Amygdala (tissue), 56 donors: ENCODE measurements around the gene RUNX1.

Experiments
- DNase-seq, 56 donors: peaks; one replicate each; lab custom pipeline; 2025; lab: John Stamatoyannopoulos, UW

RUNX1 gene

DNA sequence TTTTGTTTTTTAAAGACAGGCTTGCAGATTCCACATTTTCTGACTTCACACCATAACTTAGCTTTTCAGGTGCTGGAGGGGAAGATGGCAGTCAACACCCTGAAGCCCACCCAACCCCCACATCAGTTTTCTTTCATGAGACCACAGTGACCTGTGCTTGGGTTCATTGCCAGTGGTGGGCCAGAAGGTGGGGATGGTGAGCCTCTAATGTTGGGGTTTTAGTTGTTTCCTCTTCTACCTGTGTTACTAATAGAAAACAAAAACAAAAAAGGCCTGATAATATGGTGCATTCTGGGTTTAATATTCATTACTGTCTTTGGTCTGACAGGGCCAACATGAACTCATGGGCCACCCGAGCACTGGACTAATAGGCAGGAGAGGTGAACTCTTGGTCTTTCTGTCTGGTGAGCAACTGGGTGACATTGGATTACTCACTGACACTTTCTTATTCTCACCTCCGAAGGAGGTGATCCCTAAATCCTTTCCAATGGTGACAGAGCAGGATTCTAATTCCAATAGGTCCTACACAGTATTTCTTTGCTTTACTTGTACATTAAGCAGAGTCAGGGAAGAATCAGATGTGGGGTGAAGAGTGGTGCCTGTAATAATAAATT lies 247.5 kb downstream of the RUNX1 start:
- DNase-seq = no peak

DNA sequence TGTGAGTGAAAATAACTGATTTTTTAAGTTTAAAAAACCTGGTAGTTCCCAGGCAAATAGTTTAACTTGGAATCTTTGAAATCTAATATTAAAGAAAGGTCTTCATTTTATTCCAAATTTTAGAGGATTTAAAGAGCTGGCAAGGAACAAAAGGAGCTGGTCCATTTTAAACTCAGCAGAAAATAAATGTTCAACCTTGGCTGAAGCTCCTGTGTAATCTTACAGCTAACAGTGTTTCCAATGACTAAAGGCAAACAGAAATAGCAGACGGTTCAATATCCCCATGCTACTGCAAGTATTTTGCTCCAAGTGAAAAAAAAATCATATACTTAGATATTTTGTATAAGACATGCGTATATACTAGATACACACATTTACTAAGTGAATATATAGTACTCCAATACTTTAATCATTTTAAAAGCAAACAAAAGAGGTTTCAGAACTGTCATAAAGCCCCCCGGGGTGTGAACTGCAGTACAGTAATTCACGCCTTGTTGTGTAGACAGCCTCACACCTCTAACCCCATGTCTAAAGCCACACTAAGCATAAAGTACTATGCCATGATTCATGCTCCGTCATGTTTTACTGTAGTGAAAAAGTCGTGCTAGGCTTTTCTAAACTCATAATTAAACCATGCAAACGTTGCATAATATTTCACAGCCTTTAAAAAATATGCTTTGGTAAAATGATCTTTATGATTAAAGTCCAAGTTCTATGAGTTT lies 248.1 kb downstream of the RUNX1 start:
- no peak for DNase-seq

DNA sequence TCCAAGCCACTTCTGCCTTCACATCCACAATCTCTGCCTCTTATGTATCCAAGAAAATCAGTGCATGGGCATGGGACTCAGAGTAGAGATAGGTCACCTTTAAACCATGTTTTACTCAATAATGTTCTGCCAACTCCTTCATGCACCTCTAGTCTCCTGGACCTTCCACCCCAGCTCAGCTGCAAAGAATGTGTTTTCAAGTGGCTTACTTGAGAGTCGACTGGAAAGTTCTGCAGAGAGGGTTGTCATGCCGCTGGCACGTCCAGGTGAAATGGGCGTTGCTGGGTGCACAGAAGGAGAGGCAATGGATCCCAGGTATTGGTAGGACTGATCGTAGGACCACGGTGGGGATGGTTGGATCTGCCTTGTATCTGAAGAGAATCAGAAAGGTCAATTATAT lies 250.0 kb downstream of the RUNX1 start:
- DNase-seq = no peak

DNA sequence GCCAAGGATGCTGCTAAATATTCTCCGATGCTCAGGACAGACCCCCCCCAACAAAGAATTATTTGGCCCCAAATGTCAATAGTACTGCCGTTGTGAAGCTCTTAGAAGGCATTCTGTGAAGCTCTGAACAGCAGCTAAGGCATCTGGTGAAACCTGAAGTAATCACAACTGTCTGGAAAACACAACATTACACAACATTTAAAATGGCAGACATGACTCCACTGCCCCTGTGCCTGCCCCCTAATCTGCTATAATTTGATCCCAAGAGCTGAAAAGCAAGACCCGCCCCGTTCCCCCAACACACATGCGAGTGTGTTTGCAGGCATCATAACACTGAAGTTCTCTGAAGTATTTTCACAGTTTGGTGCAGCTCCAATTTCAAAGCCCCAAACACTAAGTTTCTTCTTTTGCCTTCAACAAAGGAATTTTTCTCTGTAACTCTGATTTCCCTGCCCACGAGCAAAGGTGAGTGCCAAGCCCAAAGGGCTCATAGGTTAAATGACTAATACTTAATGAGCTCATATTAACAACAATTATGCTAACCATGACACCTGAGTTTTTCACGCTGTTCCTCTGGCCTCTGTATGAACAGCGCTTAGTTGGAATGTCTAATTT lies 251.1 kb downstream of the RUNX1 start:
- no peak for DNase-seq

DNA sequence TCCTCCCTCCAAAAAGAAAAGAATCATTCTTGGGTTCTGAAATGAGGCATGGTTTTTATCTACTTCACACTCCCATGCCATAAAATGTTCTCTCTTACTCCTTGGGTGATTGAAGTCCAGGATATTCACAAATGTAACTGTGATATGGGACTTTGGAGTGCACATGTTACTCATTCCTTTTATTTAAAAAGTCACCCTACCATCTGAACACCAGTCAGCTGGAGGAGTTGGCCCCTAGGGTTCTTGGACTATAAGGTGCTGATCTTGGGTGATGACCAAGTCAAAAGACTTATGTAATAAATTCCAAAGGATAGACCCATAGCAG lies 251.9 kb downstream of the RUNX1 start:
- DNase-seq = no peak

DNA sequence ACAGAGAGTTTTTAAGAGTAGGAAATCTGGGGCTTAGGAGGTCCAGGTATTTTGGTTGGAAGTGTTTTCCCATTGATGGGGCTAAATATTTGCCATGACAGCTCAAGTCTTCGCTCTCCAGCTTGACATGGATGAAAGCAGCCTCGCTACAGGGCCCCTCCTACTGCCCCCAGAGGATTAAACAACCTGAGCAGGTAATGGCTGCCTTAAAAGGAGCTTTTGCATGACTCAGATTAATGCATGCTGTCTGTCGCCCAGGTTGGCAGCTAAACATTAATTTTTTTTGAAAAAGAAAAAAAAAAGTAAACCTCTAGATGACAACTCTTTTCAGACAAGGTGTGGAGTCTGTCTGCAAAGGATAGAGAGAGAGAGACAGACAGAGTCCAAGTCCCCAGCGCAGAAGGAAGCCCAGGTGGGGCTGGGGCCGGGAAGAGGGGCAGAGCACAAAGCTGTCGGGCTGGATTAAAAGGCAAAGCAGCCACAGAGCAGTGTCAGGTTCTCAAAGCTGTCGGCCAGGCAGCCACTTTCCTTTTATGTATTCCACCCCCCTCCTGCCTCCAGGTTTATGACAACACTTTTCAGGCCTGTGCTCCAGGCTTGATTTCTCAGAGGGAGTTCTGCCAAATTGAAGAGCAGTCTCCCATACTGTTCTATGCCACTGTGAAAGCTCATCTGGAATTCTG lies 252.4 kb downstream of the RUNX1 start:
- no peak for DNase-seq

DNA sequence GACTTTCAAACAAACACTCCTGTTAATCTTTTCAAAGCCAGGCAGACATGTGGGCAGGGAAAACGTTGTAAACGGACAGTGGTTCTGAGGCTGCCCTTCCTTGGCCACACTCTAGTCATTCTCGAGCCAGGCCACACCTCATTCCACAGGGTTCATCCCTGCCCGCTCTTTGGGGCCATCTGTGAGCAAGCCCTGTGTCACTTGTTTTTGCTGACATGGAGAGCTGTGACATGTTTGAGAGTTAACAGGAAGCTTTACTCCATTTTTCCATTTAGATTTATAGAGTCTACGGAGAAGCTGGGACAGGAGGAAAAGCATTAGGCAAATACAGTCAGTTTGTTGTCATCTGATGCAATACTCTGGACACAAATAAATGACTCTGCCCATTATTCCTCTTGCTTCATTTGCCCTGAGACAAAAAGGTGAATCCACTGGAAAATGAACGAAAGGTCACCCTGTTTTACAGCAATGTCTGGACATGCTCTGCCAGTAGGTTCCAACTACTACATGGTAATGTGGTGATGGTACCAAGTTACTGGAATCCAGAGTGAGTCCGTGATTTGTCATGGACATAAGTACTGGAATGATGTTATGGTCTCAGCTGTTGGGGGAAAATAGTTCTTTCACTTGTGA lies 253.4 kb downstream of the RUNX1 start:
- DNase-seq = no peak

DNA sequence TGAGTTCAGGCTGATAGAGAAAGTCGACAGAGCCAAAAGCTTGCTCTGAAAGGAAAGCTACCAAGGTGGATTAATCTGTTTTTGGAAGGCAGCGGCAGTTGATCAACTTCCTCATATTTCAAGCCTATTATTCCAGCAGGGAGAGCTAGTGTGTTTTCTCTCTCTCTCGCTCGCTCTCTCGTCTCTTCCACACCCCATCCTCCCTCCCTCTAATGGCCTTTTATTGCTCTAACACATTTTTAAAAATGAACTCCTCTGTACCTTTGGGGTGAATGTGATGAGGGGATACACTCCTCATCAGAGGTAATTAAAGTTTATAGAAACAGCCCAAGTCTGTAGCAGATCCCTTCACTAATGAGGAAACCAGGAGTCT lies 253.9 kb downstream of the RUNX1 start:
- no peak for DNase-seq

DNA sequence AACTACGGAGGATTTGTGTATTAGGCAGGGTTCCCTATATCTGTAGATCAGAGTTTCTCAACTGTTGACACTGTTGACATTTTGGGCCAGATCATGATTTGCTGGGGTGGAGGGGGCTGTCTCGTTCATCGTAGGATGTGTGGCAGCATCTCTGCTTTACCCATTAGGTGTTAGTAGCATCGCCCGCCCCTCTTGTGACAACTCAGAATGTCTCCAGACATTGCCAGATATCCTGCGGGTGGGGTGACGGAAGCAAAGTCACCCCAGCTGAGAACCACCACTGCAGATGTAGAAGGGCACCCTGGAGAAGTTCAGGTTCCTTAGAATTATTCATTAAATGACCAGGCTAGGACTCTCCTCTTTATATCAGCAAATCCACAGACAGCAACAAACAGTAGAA lies 254.4 kb downstream of the RUNX1 start:
- no peak for DNase-seq

DNA sequence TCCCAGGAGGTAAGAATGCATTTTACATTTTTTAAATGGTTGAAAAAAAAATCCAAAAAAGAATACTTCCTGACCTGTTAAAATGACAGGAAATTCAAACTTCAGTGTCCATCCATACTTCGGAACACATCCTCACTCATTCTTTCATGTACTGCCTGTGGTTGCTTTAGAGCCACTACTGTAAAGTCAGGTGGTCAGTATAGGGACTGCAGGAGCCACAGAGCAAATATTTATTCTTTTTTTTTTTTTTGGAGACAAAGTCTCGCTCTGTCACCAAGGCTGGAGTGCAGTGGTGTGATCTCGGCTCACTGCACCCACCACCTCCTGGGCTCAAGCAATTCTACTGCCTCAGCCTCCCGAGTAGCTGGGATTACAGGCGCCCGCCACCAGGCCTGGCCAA lies 255.6 kb downstream of the RUNX1 start:
- DNase-seq = no peak

DNA sequence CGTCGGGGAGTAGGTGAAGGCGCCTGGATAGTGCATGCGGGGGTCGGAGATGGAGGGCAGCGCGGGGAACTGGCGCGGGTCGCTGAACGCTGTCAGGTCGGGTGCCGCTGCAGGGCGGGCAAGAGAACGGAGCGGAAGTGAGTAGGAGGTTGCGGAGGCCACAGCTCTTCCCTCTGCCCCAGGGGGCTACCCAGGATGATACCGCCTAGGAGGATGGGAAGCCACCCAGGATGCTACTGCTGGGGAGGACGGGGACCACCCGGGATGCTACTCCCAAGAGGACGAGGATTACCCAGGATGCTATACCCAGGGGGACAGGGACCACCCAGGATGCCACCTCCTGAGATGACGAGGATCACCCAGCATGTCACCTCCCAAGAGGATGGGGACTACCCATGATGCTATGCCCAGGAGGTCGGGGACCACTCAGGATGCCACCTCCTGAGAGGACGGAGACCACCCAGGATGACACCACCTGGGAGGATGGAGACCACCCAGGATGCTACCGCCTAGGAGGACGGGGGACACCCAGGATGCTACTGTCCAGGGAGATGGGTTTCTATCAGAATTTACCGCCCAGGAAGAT lies 256.5 kb downstream of the RUNX1 start:
- no peak for DNase-seq

DNA sequence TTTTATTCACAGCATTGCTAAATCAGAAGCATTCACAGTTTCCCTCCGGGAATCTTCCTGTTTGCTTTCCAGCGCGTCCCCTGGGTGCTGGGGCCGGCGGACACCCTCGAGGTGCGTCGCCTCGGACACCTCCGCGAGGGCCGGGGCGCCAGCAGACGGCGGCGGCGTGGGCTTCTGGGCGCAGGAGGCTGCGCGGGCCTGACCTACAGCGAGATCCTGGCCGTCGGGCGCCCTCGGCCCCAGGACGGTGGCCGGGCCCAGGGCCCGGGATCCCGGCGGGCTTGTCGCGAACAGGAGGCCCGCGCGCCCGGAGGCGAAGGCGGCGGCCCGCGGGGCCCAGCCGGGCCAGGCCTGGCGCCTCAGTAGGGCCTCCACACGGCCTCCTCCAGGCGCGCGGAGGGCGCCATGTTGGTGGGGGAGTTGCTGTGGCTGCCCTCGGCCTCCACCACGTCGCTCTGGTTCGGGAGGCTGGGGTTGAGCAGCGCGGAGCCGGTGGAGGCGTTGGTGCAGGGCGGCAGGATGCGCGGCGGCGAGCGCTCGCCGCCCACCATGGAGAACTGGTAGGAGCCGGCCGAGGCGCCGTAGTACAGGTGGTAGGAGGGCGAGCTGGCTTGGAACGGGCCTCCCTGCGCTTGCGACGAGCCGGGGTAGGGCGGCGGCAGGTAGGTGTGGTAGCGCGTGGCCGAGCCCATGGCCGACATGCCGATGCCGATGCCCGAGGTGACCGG lies 257.2 kb downstream of the RUNX1 start:
- no peak for DNase-seq

DNA sequence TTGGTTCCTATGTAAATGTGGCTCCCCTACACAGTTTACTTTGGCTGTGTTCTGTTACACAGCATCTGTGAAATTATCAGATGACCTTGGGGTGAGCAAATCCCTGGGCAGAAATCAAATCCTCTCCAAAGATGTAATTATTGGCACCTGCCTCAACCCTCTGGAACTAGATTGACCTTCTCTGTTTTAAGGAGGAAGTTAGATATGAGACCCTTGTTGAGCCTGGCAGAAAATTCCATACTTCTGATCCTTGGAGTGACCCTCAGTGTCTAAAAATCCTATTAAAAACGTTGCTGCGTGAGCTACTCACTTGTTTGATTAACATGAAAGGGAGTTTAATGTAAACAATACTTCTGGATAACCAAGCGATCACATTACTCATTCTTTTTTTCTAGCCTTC lies 258.3 kb downstream of the RUNX1 start:
- DNase-seq = no peak

DNA sequence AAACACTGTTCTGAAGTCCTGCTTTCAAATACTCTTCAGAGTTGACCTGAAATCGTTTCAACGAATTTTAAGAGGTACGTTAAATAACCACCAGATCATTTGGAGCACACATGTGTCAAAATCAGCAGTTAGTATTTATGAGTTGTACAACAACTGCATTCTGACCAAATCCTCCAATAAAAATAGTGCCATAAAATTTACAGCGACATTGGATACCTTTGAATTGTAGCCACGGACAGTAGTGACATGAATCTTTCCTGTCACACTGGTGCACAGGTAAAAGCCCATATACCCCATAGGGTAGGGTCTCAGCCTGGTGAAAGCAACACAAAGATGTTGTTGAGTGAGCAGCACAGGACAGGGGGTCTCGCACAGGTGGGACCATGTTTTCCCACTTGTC lies 258.8 kb downstream of the RUNX1 start:
- no peak for DNase-seq

DNA sequence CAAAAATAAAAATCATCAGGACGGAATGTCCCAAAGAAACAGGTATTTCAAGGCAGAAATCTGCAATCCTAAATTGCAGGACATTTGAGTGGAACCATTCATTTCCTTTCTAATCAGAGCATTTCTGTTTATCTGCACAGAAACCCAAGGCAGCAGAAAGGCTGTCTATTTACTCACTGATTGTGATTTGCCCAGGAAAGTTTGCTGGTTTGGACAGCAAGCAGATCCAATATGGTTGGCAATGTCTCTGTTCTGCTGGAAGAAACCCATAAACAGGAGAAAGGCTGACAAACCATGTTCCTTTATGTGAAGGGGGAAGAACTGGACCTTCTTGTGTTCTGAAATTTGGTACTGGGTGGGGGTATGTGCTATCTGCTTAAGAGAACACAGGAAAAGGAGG lies 260.2 kb downstream of the RUNX1 start:
- no peak for DNase-seq

DNA sequence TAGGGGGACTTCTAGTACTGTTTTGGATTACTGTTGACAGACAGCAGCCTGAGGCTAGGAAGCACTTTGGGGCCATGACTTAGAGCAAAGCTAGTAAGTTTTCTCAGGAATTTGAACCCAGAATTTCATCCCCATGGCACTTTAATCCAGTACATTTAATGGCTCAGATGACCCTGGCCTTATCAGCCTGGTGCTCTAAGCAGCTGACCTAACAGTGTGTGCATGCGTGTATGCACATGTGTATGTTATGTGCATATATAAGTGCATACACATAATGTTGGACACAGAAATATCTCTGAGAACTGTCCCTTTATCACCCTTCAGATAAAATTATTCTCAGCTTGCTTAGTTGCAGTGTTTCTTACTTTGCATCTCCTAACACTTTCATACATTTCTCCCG lies 265.3 kb downstream of the RUNX1 start:
- no peak for DNase-seq

DNA sequence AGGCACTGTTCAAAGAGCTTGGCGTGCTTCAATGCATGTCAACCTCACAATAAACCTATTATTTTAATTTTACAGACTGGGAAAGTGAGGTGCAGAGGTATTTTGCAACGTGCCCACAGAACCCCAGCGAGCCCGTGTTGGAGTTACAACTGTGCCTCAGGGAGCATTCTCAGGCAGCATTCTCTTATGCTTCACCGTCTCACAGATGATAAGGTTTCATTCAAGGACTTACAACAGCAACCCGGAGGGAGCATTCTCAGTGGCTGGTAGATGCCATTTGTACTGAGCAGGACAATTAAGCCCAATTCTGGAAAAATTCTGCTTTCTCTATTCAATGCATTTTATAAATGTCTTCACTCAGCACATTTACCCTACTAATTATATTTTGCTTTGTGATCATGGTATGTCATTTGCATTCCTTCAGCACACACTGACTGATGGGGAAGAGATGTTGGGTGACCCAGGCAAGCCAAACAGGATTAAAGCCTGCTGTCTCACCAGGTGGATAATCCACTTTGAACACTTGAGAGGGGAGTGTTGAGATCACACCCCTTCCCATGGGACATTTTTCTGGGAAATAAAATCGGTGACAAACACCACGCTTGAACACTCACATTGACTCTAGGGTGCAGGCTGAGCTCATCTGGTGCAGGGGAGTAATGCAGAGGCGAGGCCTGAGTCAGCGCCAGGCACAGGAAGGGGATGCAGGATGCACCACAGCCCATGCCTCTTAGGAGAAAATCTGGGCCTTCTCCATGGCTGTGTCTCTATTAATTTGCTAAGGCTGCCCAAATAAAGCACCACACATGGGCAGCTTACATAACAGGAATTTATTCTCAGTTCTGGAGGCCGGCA lies 266.4 kb downstream of the RUNX1 start:
- DNase-seq = peak in 2 of 56 donors; percentile 4 to 5

DNA sequence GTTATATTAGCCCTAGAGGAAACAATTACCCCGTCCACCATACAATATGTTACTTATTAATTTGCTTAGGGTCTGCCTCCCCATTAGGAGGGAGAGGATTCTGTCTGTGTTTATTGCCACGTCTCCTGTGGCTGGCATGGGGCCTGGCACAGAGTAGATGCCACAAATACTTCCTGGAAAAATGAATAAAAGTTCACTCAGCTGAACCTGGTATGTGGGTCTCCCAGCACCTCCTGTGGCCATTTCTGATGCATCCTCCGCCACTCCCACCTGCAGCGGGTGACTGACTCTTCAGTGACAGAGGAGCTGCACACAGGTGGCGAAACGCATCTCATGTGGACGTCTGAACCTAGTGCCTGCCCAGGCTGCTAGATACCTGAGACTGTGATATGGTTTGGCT lies 267.6 kb downstream of the RUNX1 start:
- DNase-seq = no peak

DNA sequence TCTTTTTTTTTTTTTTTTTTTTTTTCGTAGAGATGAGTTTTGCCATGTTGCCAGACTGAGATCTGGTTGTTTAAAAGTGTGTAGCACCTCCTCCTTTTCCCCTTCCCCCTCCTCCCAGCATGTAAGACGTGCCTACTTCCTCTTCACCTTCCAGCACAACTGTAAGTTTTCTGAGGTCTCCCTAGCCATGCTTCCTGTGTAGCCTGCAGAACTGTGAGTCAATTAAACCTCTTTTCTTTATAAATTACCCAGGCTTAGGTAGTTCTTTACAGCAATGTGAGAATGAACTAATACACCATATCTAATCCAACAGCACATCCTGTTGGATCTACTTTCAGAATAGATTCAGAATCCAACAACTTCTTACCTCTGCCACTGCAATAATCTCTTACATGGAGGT lies 269.2 kb downstream of the RUNX1 start:
- DNase-seq = no peak
